Measurements from ENCODE around the gene MAGEB17. TPM values are rescaled to one million over a fixed set of nuclear protein-coding genes. Genes with fewer than 3 reads are reported as not detected.

Gene MAGEB17
- total and polyA plus RNA-seq, 9 of the 15 experiments (the other 6 are each of a cell fraction or from before 2014, with no cell fraction given), result 0.07 to 0.45 (median 0.14) TPM; not detected in 1

- TF ChIP-seq CTCF (IDR thresholded peaks at IDR 0.05 in 2 of 3, conservative IDR thresholded peaks at IDR 0.05 in 1 of 3; ENCODE audit: insufficient read depth in 2 of 3, low read depth in 1 of 3, low read length in 3 of 3) (peak; percentile 66 to 78 (median 75)), NKRF (IDR thresholded peaks at IDR 0.05; ENCODE audit: borderline replicate concordance) (no peak), JUNB (CRISPR knock-in tag; conservative IDR thresholded peaks at IDR 0.05) (no peak), GTF2A2 (tag; IDR thresholded peaks at IDR 0.05) (no peak), SETDB1 (IDR thresholded peaks at IDR 0.05; ENCODE audit: low read length) (no peak), RAD21 (CRISPR knock-in tag; conservative IDR thresholded peaks at IDR 0.05 in 1 of 2, IDR thresholded peaks at IDR 0.05 in 1 of 2) (peak; percentile 63 to 80), ATF1 (CRISPR knock-in tag; IDR thresholded peaks at IDR 0.05) (no peak), ATF1 (tag; IDR thresholded peaks at IDR 0.05) (peak; percentile 57; the same call in 1 of the 2 replicates), STAT5A (IDR thresholded peaks at IDR 0.05; ENCODE audit: borderline replicate concordance, low read length) (no peak), SFPQ (IDR thresholded peaks at IDR 0.05; ENCODE audit: low read depth, low read length) (no peak), CREM (IDR thresholded peaks at IDR 0.05; ENCODE audit: low read depth) (0 out of 2 replicates have a peak, but pooled peaks have one; percentile 19)
Observed at GRCh38 chrX:16123222-16123786, 44.0 kb upstream of the MAGEB17 start, which contains the start of gene GRPR (continued).

Data from K562 (cell line).